ENCODE measurements around the gene SLC31A1.

DNA sequence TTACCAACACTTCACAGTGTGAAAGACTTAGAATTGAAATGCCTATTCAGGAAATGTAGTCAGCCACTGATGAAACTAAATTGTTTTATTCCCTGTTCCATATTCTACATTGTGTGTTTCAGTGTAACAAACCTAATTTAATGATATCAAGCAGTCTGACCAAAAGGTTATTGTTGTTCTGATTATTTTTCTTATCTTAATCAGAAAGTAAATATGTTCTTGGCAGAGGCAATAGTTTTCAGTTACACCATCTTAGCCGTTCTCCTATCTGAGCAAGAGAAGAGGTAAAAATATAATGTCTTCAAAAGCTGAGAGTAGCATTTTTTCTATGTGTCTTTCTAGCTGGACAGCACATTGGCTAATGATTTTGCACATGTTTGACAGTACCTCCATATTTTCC is 36.9 kb downstream of the SLC31A1 start:
- TF ChIP-seq, protein P1, sequence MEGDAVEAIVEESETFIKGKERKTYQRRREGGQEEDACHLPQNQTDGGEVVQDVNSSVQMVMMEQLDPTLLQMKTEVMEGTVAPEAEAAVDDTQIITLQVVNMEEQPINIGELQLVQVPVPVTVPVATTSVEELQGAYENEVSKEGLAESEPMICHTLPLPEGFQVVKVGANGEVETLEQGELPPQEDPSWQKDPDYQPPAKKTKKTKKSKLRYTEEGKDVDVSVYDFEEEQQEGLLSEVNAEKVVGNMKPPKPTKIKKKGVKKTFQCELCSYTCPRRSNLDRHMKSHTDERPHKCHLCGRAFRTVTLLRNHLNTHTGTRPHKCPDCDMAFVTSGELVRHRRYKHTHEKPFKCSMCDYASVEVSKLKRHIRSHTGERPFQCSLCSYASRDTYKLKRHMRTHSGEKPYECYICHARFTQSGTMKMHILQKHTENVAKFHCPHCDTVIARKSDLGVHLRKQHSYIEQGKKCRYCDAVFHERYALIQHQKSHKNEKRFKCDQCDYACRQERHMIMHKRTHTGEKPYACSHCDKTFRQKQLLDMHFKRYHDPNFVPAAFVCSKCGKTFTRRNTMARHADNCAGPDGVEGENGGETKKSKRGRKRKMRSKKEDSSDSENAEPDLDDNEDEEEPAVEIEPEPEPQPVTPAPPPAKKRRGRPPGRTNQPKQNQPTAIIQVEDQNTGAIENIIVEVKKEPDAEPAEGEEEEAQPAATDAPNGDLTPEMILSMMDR (IDR thresholded peaks at IDR 0.05 in 8 of 11, conservative IDR thresholded peaks at IDR 0.05 in 3 of 11): no peak
- TF ChIP-seq POLR2AphosphoS5 (IDR thresholded peaks at IDR 0.05): no peak
